ENCODE measurements around the gene L3MBTL4. TPM values are rescaled to one million over a fixed set of nuclear protein-coding genes. Genes with fewer than 3 reads are reported as not detected.
A peak's percentile ranks its signal among the peaks of the same experiment; 100 is the strongest.

The L3MBTL4 gene
- total RNA-seq, 1 donor from 2014 or later: not detected

GRCh38 chr18:6256521-6256920 lies 158.2 kb downstream of the L3MBTL4 start:
- Histone ChIP-seq H3K27ac (no peak overlapping the region), H3K36me3 (no peaks in the 10 kb centered on the region), H3K4me1 (peaks cover 0 to 7% of the 10 kb centered on the region in 2 donors), H3K9me3 (peaks cover 0 to 4% of the 10 kb centered on the region in 2 donors), H3K27me3 (no peaks in the 10 kb centered on the region), H3K4me3 (peak overlapping the region; percentile 0 to 1)
- DNase-seq (ENCODE audit: low spot score in 2 of 2): no peak
- TF ChIP-seq CTCF (IDR thresholded peaks at IDR 0.05): no peak
- intact Hi-C loops (cut with DNase I): no loop called here

GRCh38 chr18:6255886-6256285 lies 158.8 kb downstream of the L3MBTL4 start:
- Histone ChIP-seq H3K36me3 (no peaks in the 10 kb centered on the region), H3K4me1 (peaks cover 0 to 7% of the 10 kb centered on the region in 2 donors), H3K27me3 (no peaks in the 10 kb centered on the region), H3K4me3 (no peak overlapping the region), H3K9me3 (peaks cover 0 to 4% of the 10 kb centered on the region in 2 donors), H3K27ac (no peak overlapping the region)
- TF ChIP-seq CTCF (IDR thresholded peaks at IDR 0.05): no peak
- intact Hi-C loops (cut with DNase I): no loop called here
- DNase-seq (ENCODE audit: low spot score in 2 of 2): no peak

- no peak for DNase-seq (ENCODE audit: low spot score in 2 of 2)
- no peak for TF ChIP-seq CTCF (IDR thresholded peaks at IDR 0.05)
- intact Hi-C loops (cut with DNase I): no loop called here
- Histone ChIP-seq H3K4me3 (peak overlapping the region; percentile 21 to 24), H3K27ac (peak overlapping the region; percentile 2 to 34), H3K4me1 (peaks cover 0 to 7% of the 10 kb centered on the region in 2 donors), H3K27me3 (no peaks in the 10 kb centered on the region), H3K9me3 (peaks cover 0 to 4% of the 10 kb centered on the region in 2 donors), H3K36me3 (no peaks in the 10 kb centered on the region)
Observed at GRCh38 chr18:6255116-6255705, 159.5 kb downstream of the L3MBTL4 start.

GRCh38 chr18:6254456-6254855 lies 160.3 kb downstream of the L3MBTL4 start:
- peak overlapping the region; percentile 21 to 24 for H3K4me3 ChIP-seq
- H3K4me1 ChIP-seq: peaks cover 0 to 7% of the 10 kb centered on the region in 2 donors
- no peaks in the 10 kb centered on the region for H3K9me3 ChIP-seq
- peak overlapping the region in 1 of 2 donors; percentile 2 for H3K27ac ChIP-seq
- intact Hi-C loops (cut with DNase I): no loop called here
- no peaks in the 10 kb centered on the region for H3K27me3 ChIP-seq
- TF ChIP-seq CTCF (IDR thresholded peaks at IDR 0.05): no peak
- H3K36me3 ChIP-seq: no peaks in the 10 kb centered on the region
- DNase-seq (ENCODE audit: low spot score in 2 of 2): no peak

GRCh38 chr18:6251084-6251483 lies 163.6 kb downstream of the L3MBTL4 start:
- H3K27me3 ChIP-seq: no peaks in the 10 kb centered on the region
- peaks cover 0 to 7% of the 10 kb centered on the region in 2 donors for H3K4me1 ChIP-seq
- H3K36me3 ChIP-seq: no peaks in the 10 kb centered on the region
- TF ChIP-seq CTCF (IDR thresholded peaks at IDR 0.05): no peak
- H3K27ac ChIP-seq: no peak overlapping the region
- H3K9me3 ChIP-seq: no peaks in the 10 kb centered on the region
- no peak overlapping the region for H3K4me3 ChIP-seq
- intact Hi-C loops (cut with DNase I): no loop called here
- DNase-seq (ENCODE audit: low spot score in 2 of 2): no peak

- intact Hi-C loops (cut with DNase I): no loop called here
- H3K36me3 ChIP-seq: no peaks in the 10 kb centered on the region
- no peak overlapping the region for H3K4me3 ChIP-seq
Observed at GRCh38 chr18:6249788-6250187, 164.9 kb downstream of the L3MBTL4 start.

More at GRCh38 chr18:6249788-6250187, 164.9 kb downstream of the L3MBTL4 start:
- DNase-seq (ENCODE audit: low spot score in 2 of 2): no peak
- TF ChIP-seq CTCF (IDR thresholded peaks at IDR 0.05): no peak
- H3K27ac ChIP-seq: no peak overlapping the region
- H3K27me3 ChIP-seq: no peaks in the 10 kb centered on the region
- H3K9me3 ChIP-seq: no peaks in the 10 kb centered on the region
- H3K4me1 ChIP-seq: peaks cover 0 to 5% of the 10 kb centered on the region in 2 donors

Data from ascending aorta (tissue), 2 donors.